Measurements from ENCODE around the gene RIMBP2. TPM values are rescaled to one million over a fixed set of nuclear protein-coding genes. Genes with fewer than 3 reads are reported as not detected.

The RIMBP2 gene
- polyA plus RNA-seq, 1 of the 3 experiments (the other 2 are of a cell fraction), result 0.90 TPM

- H3K4me1 ChIP-seq (ENCODE audit: control insufficient read depth in 1 of 2, insufficient read depth in 2 of 2, low read depth in 1 of 2, low read length in 1 of 2), result no peaks in the 10 kb centered on the region
- H4K20me1 ChIP-seq (ENCODE audit: insufficient read depth), result no peaks in the 10 kb centered on the region
- no peak overlapping the region for H2AFZ ChIP-seq (ENCODE audit: low read depth)
- ChIA-PET CTCF (interaction anchor here (1.0 to 1.7 kb wide), 2 partner anchors 78 to 334 kb away, joined by 6 read pairs; no protein-coding TSS in a partner anchor), POLR2A (no interaction called here)
- no peak overlapping the region for H3K4me3 ChIP-seq (ENCODE audit: low read depth in 2 of 2, low read length in 1 of 2)
- no peaks in the 10 kb centered on the region for H3K27me3 ChIP-seq (ENCODE audit: insufficient read depth)
- peaks cover 0 to 11% of the 10 kb centered on the region in 2 experiments for H3K36me3 ChIP-seq (replicated peaks in 1 of 2; ENCODE audit: control insufficient read depth in 1 of 2, insufficient read depth in 2 of 2, low read length in 1 of 2)
- no peaks in the 10 kb centered on the region for H3F3A ChIP-seq (replicated peaks; ENCODE audit: insufficient read depth)
- H3K9ac ChIP-seq, result no peak overlapping the region
- no peak overlapping the region for H3K27ac ChIP-seq (ENCODE audit: low read depth in 2 of 2, low read length in 1 of 2)
- WGBS (ENCODE audit: low lambda C conversion rate), result 59% methylated on average over 15 of the region's 18 CpGs
- H3K4me2 ChIP-seq, result no peak overlapping the region
- DNase-seq, result no peak
- H3K79me2 ChIP-seq (ENCODE audit: insufficient read depth), result no peaks in the 10 kb centered on the region
- TF ChIP-seq MEF2A (IDR thresholded peaks at IDR 0.05; ENCODE audit: borderline replicate concordance, low read depth) (no peak), ZBTB33 (IDR thresholded peaks at IDR 0.05; ENCODE audit: borderline replicate concordance, low read depth) (no peak), SMC3 (IDR thresholded peaks at IDR 0.05; ENCODE audit: low read depth, low read length) (no peak), GATA2 (CRISPR knock-in tag; IDR thresholded peaks at IDR 0.05) (no peak), FOXM1 (IDR thresholded peaks at IDR 0.05; ENCODE audit: low read depth) (no peak), TCF12 (IDR thresholded peaks at IDR 0.05) (no peak)
- no peaks in the 10 kb centered on the region for H3K9me3 ChIP-seq
- no peaks in the 10 kb centered on the region for H3K9me2 ChIP-seq
Observed at GRCh38 chr12:130413909-130414308, 302.2 kb downstream of the RIMBP2 start.

- no peak overlapping the region for H3K4me2 ChIP-seq
- TF ChIP-seq IRF3 (IDR thresholded peaks at IDR 0.05; ENCODE audit: low read depth, low read length), result no peak
- TF ChIP-seq RAD21 (IDR thresholded peaks at IDR 0.05; ENCODE audit: low read length), result no peak
- TF ChIP-seq YY1 (IDR thresholded peaks at IDR 0.05; ENCODE audit: low read depth), result no peak
- TF ChIP-seq RXRA (IDR thresholded peaks at IDR 0.05; ENCODE audit: borderline replicate concordance, low read depth), result no peak
- TF ChIP-seq MEF2A (IDR thresholded peaks at IDR 0.05; ENCODE audit: borderline replicate concordance, low read depth), result no peak
- no peak for TF ChIP-seq FOXM1 (IDR thresholded peaks at IDR 0.05; ENCODE audit: low read depth)
- TF ChIP-seq USF1 (IDR thresholded peaks at IDR 0.05; ENCODE audit: borderline replicate concordance, low read depth), result no peak
- no peak for TF ChIP-seq TCF12 (IDR thresholded peaks at IDR 0.05)
- TF ChIP-seq USF2 (IDR thresholded peaks at IDR 0.05; ENCODE audit: borderline replicate concordance, low read depth, low read length), result no peak
- H3K9me3 ChIP-seq, result no peaks in the 10 kb centered on the region
- POLR2A ChIA-PET, result no interaction called here
- H2AFZ ChIP-seq (ENCODE audit: low read depth), result no peak overlapping the region
- H3F3A ChIP-seq (replicated peaks; ENCODE audit: insufficient read depth), result no peaks in the 10 kb centered on the region
- H3K27ac ChIP-seq (ENCODE audit: low read depth in 2 of 2, low read length in 1 of 2), result no peak overlapping the region
- no peak overlapping the region for H3K9ac ChIP-seq
- no peaks in the 10 kb centered on the region for H4K20me1 ChIP-seq (ENCODE audit: insufficient read depth)
- CTCF ChIA-PET, result interaction anchor here (0.8 kb wide), 1 partner anchor 336 kb away, joined by 4 read pairs; no protein-coding TSS in a partner anchor
- no peaks in the 10 kb centered on the region for H3K4me1 ChIP-seq (ENCODE audit: control insufficient read depth in 1 of 2, insufficient read depth in 2 of 2, low read depth in 1 of 2, low read length in 1 of 2)
- H3K36me3 ChIP-seq (replicated peaks in 1 of 2; ENCODE audit: control insufficient read depth in 1 of 2, insufficient read depth in 2 of 2, low read length in 1 of 2), result peaks cover 0 to 11% of the 10 kb centered on the region in 2 experiments
- no peak for DNase-seq
- no peaks in the 10 kb centered on the region for H3K79me2 ChIP-seq (ENCODE audit: insufficient read depth)
- no peaks in the 10 kb centered on the region for H3K9me2 ChIP-seq
- H3K4me3 ChIP-seq (ENCODE audit: low read depth in 2 of 2, low read length in 1 of 2), result no peak overlapping the region
- H3K27me3 ChIP-seq (ENCODE audit: insufficient read depth), result no peaks in the 10 kb centered on the region
- 60% methylated on average over 8 of the region's 8 CpGs for WGBS (ENCODE audit: low lambda C conversion rate)
Observed at GRCh38 chr12:130412384-130412783, 303.7 kb downstream of the RIMBP2 start.

Measured in SK-N-SH (cell line).